ENCODE measurements around the gene TWIST2. TPM values are rescaled to one million over a fixed set of nuclear protein-coding genes. Genes with fewer than 3 reads are reported as not detected.

TWIST2 gene
- total RNA-seq, 4 donors from 2014 or later: 37.4 to 51.6 (median 47.4) TPM

- Histone ChIP-seq H3K9me3 (no peaks in the 10 kb centered on the region), H3K4me3 (no peak overlapping the region), H3K27ac (replicated peaks in 1 of 4) (peak overlapping the region in 2 of 4 donors; percentile 15 to 34), H3K27me3 (no peaks in the 10 kb centered on the region), H3K4me1 (peaks cover 14 to 38% (median 34%) of the 10 kb centered on the region in 4 donors), H3K36me3 (peaks cover 0 to 5% (median 0%) of the 10 kb centered on the region in 4 donors)
- 88% methylated on average over 14 of the region's 14 CpGs for WGBS
- intact Hi-C loops (cut with DNase I): no loop called here
- TF ChIP-seq EP300 (IDR thresholded peaks at IDR 0.05) (no peak), POLR2A (IDR thresholded peaks at IDR 0.05; ENCODE audit: low read depth) (no peak), POLR2AphosphoS5 (IDR thresholded peaks at IDR 0.05) (no peak), CTCF (IDR thresholded peaks at IDR 0.05) (no peak)
- no peak for DNase-seq (ENCODE audit: extremely low spot score)
Observed at GRCh38 chr2:238859636-238860347, 11.9 kb downstream of the TWIST2 start.

- peaks cover 0 to 5% (median 0%) of the 10 kb centered on the region in 4 donors for H3K36me3 ChIP-seq
- no peak overlapping the region for H3K4me3 ChIP-seq
- TF ChIP-seq CTCF (IDR thresholded peaks at IDR 0.05): no peak
- no peak for TF ChIP-seq EP300 (IDR thresholded peaks at IDR 0.05)
- TF ChIP-seq POLR2AphosphoS5 (IDR thresholded peaks at IDR 0.05): no peak
- no peak for TF ChIP-seq POLR2A (IDR thresholded peaks at IDR 0.05; ENCODE audit: low read depth)
- H3K9me3 ChIP-seq: no peaks in the 10 kb centered on the region
- intact Hi-C loops (cut with DNase I): no loop called here
- no peak for DNase-seq (ENCODE audit: extremely low spot score)
- WGBS: 79% methylated on average over 20 of the region's 21 CpGs
- peak overlapping the region; percentile 9 to 39 (median 24) for H3K27ac ChIP-seq (replicated peaks in 1 of 4)
- H3K27me3 ChIP-seq: no peaks in the 10 kb centered on the region
- peaks cover 21 to 50% (median 44%) of the 10 kb centered on the region in 4 donors for H3K4me1 ChIP-seq
Observed at GRCh38 chr2:238861013-238861730, 13.3 kb downstream of the TWIST2 start.

- TF ChIP-seq POLR2AphosphoS5 (IDR thresholded peaks at IDR 0.05) (no peak), EP300 (IDR thresholded peaks at IDR 0.05) (no peak)
- no peak overlapping the region for H3K4me3 ChIP-seq
- no peaks in the 10 kb centered on the region for H3K27me3 ChIP-seq
- DNase-seq (ENCODE audit: extremely low spot score): no peak
- intact Hi-C loops (cut with DNase I): no loop called here
- 95% methylated on average over 10 of the region's 10 CpGs for WGBS
- peaks cover 0 to 4% (median 0%) of the 10 kb centered on the region in 4 donors for H3K36me3 ChIP-seq
- peaks cover 21 to 57% (median 51%) of the 10 kb centered on the region in 4 donors for H3K4me1 ChIP-seq
- no peaks in the 10 kb centered on the region for H3K9me3 ChIP-seq
- no peak overlapping the region for H3K27ac ChIP-seq (replicated peaks in 1 of 4)
Observed at GRCh38 chr2:238861766-238862315, 14.0 kb downstream of the TWIST2 start.

DNA sequence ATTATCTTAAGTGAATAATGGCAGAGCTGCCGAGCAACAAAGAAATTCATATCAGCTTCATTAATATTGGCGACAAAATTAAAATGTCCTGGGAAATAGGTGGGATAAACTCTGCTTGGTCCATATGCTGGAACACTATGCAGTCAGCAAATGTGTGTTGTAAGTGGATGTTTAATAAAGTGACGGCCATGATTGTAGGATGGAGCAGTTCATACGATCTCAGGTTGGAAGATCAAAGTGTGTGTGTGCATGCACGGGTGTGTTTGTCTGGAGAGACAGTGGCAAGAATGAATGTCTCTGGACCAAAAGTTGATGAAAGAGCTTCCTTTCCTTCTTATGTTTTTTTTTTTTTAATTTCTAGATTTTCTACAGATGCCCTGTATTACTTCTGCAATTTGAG lies 14.8 kb downstream of the TWIST2 start:
- Histone ChIP-seq H3K9me3 (no peaks in the 10 kb centered on the region), H3K4me1 (peaks cover 24 to 65% (median 60%) of the 10 kb centered on the region in 4 donors), H3K36me3 (no peaks in the 10 kb centered on the region), H3K27me3 (no peaks in the 10 kb centered on the region), H3K4me3 (no peak overlapping the region), H3K27ac (replicated peaks in 1 of 4) (no peak overlapping the region)
- TF ChIP-seq POLR2A (IDR thresholded peaks at IDR 0.05; ENCODE audit: low read depth) (no peak), EP300 (IDR thresholded peaks at IDR 0.05) (no peak)
- intact Hi-C loops (cut with DNase I): no loop called here
- no peak for DNase-seq (ENCODE audit: extremely low spot score)
- WGBS: 92% methylated on average over 5 of the region's 5 CpGs

GRCh38 chr2:238863231-238863630 lies 15.3 kb downstream of the TWIST2 start:
- H3K9me3 ChIP-seq: no peaks in the 10 kb centered on the region
- peak overlapping the region; percentile 83 to 87 (median 86) for H3K27ac ChIP-seq (replicated peaks in 1 of 4)
- H3K36me3 ChIP-seq: no peaks in the 10 kb centered on the region
- H3K4me1 ChIP-seq: peaks cover 27 to 71% (median 65%) of the 10 kb centered on the region in 4 donors
- 91% methylated on average over 14 of the region's 14 CpGs for WGBS
- DNase-seq (ENCODE audit: extremely low spot score): no peak
- H3K27me3 ChIP-seq: no peaks in the 10 kb centered on the region
- H3K4me3 ChIP-seq: no peak overlapping the region
- intact Hi-C loops (cut with DNase I): no loop called here
- TF ChIP-seq POLR2A (IDR thresholded peaks at IDR 0.05; ENCODE audit: low read depth): no peak
- no peak for TF ChIP-seq CTCF (IDR thresholded peaks at IDR 0.05)
- TF ChIP-seq POLR2AphosphoS5 (IDR thresholded peaks at IDR 0.05): no peak
- no peak for TF ChIP-seq EP300 (IDR thresholded peaks at IDR 0.05)

All from esophagus muscularis mucosa (tissue), 4 donors.